Psoas muscle (tissue), 8 donors: ENCODE results near the gene LIX1L. TPM values are rescaled to one million over a fixed set of nuclear protein-coding genes. Genes with fewer than 3 reads are reported as not detected.
A peak's percentile ranks its signal among the peaks of the same experiment; 100 is the strongest.

ENCODE experiments used
- ATAC-seq, 4 donors: fragments of 200-7000 bp; cut with Tn5 transposase; one replicate each; pipeline ENCODE4 v1.9.1; 2020; ENCODE audit warnings: moderate library complexity in 3 of 4, mild to moderate bottlenecking in 2 of 4
- DNase-seq, 2 donors: peaks; one replicate each; pipeline ENCODE4 v3.0.0-alpha.2; 2020
- H3K27ac ChIP-seq: fragments of 200-600 bp; one replicate; pipeline ENCODE4 v1.8.0; 2022
- H3K27me3 ChIP-seq, 3 donors: fragments of 200-600 bp in 1 of 3; one replicate each; pipeline versions ENCODE4 v1.6.1 to v1.8.0; 2013 to 2022; ENCODE audit warnings: low read length in 2 of 3, mild to moderate bottlenecking in 2 of 3, moderate library complexity in 1 of 3; ENCODE audit not compliant: insufficient read depth in 3 of 3
- H3K36me3 ChIP-seq, 2 donors: fragments of 200-600 bp in 1 of 2; one replicate each; pipeline versions ENCODE4 v1.6.1 to v1.8.0; 2013 to 2022; ENCODE audit warnings: low read depth in 1 of 2, mild to moderate bottlenecking in 1 of 2, moderate library complexity in 1 of 2; ENCODE audit not compliant: insufficient read depth in 1 of 2
- H3K4me1 ChIP-seq: fragments of 200-600 bp; one replicate; pipeline ENCODE4 v1.8.0; 2022
- H3K4me3 ChIP-seq: fragments of 200-600 bp; one replicate; pipeline ENCODE4 v1.8.0; 2022; ENCODE audit warnings: mild to moderate bottlenecking
- H3K9me3 ChIP-seq: fragments of 200-600 bp; one replicate; pipeline ENCODE4 v1.8.0; 2022
- WGBS, 3 donors: extraction: QIAGEN DNeasy Blood & Tissue Kit; methylation state at CpG; one replicate each; pipeline versions ENCODE4 v1.1.6 to v1.1.7; 2013; 5-methylcytosine and 5-hydroxymethylcytosine counted together
- intact Hi-C, 2 donors: fragments of 100-400 bp; cut with DNase I; formaldehyde crosslinking; loops; one replicate each; pipeline versions ENCODE4 v1.11.0 to v1.14.2; 2022
- polyA plus RNA-seq, 3 donors: library from polyadenylated mRNA; stranded (reverse); fragments of 200-250 nt; gene quantifications; one replicate each; pipeline ENCODE4 v1.2.3, GENCODE V29; 2013
- total RNA-seq, 4 donors: library from RNA; stranded (reverse); fragmentation: NEBNext Ultra II Directional in 2 of 4; extraction: Animal tissue kit (Norgen Biotek cat#: 25700) in 2 of 4; gene quantifications; one replicate each; pipeline versions ENCODE4 v1.2.1 to v1.2.4, GENCODE V29; 2021 to 2023
- TF ChIP-seq, protein P1 (sequence below): fragments of 200-600 bp; IDR thresholded peaks from one replicate; pipeline ENCODE4 v1.8.0; 2022; ENCODE audit warnings: antibody characterized with exemption
- donor health status: healthy with polysubstance abuse.
- donor health status: DM: no; HTN: no; CAD: no; lungs with moderate emphysema.
- donor health status: Bipolar disorder and iron deficiency.
- donor health status: healthy.
- donor health status: DM: yes; HTN: yes; CAD: no.
- donor health status: DM: no; HTN: no; CAD: no.
- donor health status: DM: no; HTN: no; CAD: no.
- donor health status: DM: yes; HTN: yes; CAD: no.

The LIX1L gene
- total and polyA plus RNA-seq, 7 donors, result 14.6 to 59.7 (median 28.1) TPM

DNA sequence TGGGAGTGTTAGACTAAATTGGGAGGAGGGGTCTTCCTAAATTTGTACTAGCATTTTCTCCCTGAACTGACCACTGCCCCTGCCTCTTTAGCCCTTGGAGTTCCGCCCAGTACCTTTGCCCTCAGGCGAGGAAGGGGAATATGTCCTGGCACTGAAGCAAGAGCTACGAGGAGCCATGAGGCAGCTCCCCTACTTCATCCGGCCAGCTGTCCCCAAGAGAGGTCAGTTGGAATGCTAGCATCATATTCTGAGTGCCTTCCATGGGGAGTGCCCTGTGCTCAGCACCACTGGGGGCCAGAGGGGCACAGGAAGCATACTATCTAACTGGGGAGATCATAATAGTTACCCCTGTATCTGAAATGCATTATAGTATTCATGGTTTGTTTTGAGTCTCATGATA lies 17.4 kb upstream of the LIX1L start:
- Histone ChIP-seq H3K27me3 (no peaks in the 10 kb centered on the region), H3K36me3 (peaks cover 0 to 11% of the 10 kb centered on the region in 2 donors), H3K4me1 (peaks cover 27% of the 10 kb centered on the region), H3K27ac (peak overlapping the region; percentile 9), H3K4me3 (no peak overlapping the region), H3K9me3 (no peaks in the 10 kb centered on the region)
- ATAC-seq, result no peak
- DNase-seq, result peak in 1 of 2 donors; percentile 20
- WGBS, 3 donors, result 38 to 51% (median 46%) methylated on average over 4 of the region's 4 CpGs
- TF ChIP-seq, protein P1, sequence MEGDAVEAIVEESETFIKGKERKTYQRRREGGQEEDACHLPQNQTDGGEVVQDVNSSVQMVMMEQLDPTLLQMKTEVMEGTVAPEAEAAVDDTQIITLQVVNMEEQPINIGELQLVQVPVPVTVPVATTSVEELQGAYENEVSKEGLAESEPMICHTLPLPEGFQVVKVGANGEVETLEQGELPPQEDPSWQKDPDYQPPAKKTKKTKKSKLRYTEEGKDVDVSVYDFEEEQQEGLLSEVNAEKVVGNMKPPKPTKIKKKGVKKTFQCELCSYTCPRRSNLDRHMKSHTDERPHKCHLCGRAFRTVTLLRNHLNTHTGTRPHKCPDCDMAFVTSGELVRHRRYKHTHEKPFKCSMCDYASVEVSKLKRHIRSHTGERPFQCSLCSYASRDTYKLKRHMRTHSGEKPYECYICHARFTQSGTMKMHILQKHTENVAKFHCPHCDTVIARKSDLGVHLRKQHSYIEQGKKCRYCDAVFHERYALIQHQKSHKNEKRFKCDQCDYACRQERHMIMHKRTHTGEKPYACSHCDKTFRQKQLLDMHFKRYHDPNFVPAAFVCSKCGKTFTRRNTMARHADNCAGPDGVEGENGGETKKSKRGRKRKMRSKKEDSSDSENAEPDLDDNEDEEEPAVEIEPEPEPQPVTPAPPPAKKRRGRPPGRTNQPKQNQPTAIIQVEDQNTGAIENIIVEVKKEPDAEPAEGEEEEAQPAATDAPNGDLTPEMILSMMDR, result no peak
- intact Hi-C loops, result loop anchor here in 1 of 2 donors (1.0 kb wide), 1 partner anchor 33 kb away; no protein-coding TSS in a partner anchor

DNA sequence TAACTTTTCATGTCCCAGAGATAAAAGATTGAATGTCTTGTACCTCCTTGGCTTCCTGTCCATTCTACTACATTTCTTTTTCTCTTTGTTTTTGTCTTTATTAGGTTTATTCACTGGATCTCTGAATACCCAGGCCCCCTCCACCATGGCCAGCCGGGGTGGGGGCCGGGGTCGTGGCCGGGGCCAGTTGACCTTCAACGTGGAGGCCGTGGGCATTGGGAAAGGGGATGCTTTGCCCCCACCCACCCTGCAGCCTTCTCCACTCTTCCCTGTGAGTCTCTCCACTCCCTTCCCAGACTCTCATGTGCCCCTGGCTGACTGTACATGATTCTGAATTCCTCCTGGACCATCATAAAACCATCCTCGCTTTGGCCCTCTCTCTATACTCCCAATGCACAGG lies 16.9 kb upstream of the LIX1L start:
- Histone ChIP-seq H3K36me3 (peaks cover 0 to 11% of the 10 kb centered on the region in 2 donors), H3K27me3 (no peaks in the 10 kb centered on the region), H3K4me1 (peaks cover 22% of the 10 kb centered on the region), H3K27ac (peak overlapping the region; percentile 9), H3K9me3 (no peaks in the 10 kb centered on the region), H3K4me3 (no peak overlapping the region)
- 78 to 87% (median 79%) methylated on average over 7 of the region's 7 CpGs for WGBS, 3 donors
- DNase-seq, result peak in 1 of 2 donors; percentile 39
- ATAC-seq, result no peak
- TF ChIP-seq, protein P1, result no peak
- intact Hi-C loops, result loop anchor here in 1 of 2 donors (1.0 kb wide), 1 partner anchor 34 kb away; no protein-coding TSS in a partner anchor

DNA sequence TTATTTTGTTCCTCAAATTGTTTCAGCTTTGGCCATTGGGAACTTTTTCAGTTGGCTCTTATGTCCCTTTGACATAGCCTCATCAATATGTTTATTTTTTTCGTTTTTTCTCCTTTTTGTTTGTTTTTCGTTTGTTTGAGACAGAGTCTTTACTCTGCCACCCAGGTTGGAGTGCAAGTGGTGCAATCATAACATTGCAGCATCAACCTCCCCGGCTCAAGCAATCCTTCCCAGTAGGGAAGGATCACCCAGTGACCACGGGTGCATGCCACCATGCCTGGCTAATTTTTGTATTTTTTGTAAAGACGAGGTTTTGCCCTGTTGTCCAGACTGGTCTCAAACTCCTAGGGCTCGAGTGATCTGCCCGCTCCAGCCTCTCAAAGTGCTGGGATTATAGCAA lies 14.8 kb upstream of the LIX1L start:
- Histone ChIP-seq H3K36me3 (peaks cover 0 to 18% of the 10 kb centered on the region in 2 donors), H3K9me3 (peaks cover under 1% of the 10 kb centered on the region), H3K27me3 (no peaks in the 10 kb centered on the region), H3K4me3 (no peak overlapping the region), H3K4me1 (peaks cover 4% of the 10 kb centered on the region), H3K27ac (no peak overlapping the region)
- peak in 1 of 2 donors; percentile 11 for DNase-seq
- TF ChIP-seq, protein P1, result no peak
- intact Hi-C loops, result no loop called here
- 81 to 84% (median 84%) methylated on average over 7 of the region's 7 CpGs for WGBS, 3 donors
- no peak for ATAC-seq

DNA sequence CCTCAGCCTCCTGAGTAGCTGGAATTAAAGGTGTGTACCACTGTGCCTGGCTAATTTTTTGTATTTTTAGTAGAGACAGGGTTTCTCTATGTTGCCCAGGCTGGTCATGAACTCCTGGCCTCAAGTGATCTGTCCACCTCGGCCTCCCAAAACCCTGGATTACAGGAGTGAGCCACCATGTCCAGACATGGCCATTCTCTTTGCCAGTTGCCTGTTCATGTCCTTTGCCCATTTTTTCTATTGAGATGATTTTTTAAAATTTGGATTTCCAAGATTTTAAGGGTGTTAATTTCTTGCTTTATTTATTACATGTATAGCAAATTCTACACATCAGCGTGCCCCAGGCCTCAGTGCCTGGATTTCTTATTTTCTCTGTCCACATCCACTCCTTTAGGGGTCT lies 9.5 kb upstream of the LIX1L start:
- peaks cover 6% of the 10 kb centered on the region for H3K9me3 ChIP-seq
- TF ChIP-seq, protein P1, result no peak
- peaks cover 0 to 6% of the 10 kb centered on the region in 2 donors for H3K36me3 ChIP-seq
- intact Hi-C loops, result loop anchor here in 1 of 2 donors (5.0 kb wide), 1 partner anchor 80 kb away; the partner anchor contains the start of gene ANKRD35
- no peaks in the 10 kb centered on the region for H3K27me3 ChIP-seq
- H3K4me3 ChIP-seq, result no peak overlapping the region
- ATAC-seq (no peak), DNase-seq (no peak)
- H3K27ac ChIP-seq, result no peak overlapping the region
- 91 to 95% (median 93%) methylated on average over 2 of the region's 2 CpGs for WGBS, 3 donors
- peaks cover 23% of the 10 kb centered on the region for H3K4me1 ChIP-seq
